ENCODE data around the gene SLCO4A1. TPM values are rescaled to one million over a fixed set of nuclear protein-coding genes. Genes with fewer than 3 reads are reported as not detected.

Gene SLCO4A1
- total RNA-seq, 1 donor from 2014 or later, result 59.2 TPM

DNA sequence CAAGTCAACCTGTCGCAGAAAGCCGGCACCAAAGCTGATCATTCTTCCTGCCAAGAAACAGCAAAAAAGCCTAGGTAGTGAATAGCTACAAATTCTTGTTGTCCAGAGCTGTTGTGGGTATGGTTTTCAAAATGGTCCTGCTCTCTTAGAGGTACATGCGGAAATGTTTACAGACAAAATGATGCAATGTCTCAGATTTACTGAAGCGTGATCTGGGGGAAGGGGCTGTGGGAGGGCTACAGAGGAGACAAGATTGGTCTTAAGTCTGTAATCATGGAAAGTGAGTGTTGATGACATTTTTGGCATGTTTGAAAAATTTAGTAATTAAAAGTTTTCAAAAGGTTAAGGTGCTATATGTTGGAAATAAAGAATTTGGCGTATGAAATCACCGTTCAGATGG lies 72.5 kb downstream of the SLCO4A1 start:
- Mint-ChIP-seq H3K4me3 (ENCODE audit: low read depth) (no peak overlapping the region), H3K27me3 (ENCODE audit: low read depth) (peaks cover 52% of the 10 kb centered on the region), H3K4me1 (ENCODE audit: low read depth) (peaks cover 18% of the 10 kb centered on the region), H3K27ac (no peak overlapping the region), H3K36me3 (ENCODE audit: low read depth) (peaks cover 3% of the 10 kb centered on the region), H3K9me3 (peaks cover 11% of the 10 kb centered on the region)
- intact Hi-C loops (cut with micrococcal nuclease), result no loop called here
- no peak for DNase-seq (ENCODE audit: low spot score)

DNA sequence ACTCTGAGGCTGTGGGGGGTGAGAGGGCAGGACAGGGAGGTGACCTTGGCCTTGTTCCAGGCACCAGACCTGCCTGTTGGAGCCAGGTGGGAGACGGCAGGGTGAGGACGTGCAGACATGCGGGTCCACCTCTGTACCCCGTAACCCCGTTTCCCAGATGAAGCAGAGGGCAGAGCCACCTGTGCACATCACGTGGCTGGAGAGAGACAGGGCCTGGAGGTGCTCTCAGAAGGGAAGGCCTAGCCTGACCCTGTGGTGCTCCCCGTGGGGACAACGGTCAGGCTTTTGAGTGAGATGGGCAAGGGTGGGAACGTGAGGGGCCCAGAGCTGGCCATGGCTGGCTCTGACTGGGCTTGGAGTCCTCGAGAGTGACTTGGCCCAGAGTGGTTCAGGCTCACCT lies 72.9 kb downstream of the SLCO4A1 start:
- peaks cover 49% of the 10 kb centered on the region for H3K27me3 Mint-ChIP-seq (ENCODE audit: low read depth)
- no peak overlapping the region for H3K27ac Mint-ChIP-seq
- peaks cover 18% of the 10 kb centered on the region for H3K4me1 Mint-ChIP-seq (ENCODE audit: low read depth)
- peaks cover 14% of the 10 kb centered on the region for H3K9me3 Mint-ChIP-seq
- H3K4me3 Mint-ChIP-seq (ENCODE audit: low read depth), result no peak overlapping the region
- H3K36me3 Mint-ChIP-seq (ENCODE audit: low read depth), result peaks cover 3% of the 10 kb centered on the region
- DNase-seq (ENCODE audit: low spot score), result no peak
- intact Hi-C loops (cut with micrococcal nuclease), result no loop called here

DNA sequence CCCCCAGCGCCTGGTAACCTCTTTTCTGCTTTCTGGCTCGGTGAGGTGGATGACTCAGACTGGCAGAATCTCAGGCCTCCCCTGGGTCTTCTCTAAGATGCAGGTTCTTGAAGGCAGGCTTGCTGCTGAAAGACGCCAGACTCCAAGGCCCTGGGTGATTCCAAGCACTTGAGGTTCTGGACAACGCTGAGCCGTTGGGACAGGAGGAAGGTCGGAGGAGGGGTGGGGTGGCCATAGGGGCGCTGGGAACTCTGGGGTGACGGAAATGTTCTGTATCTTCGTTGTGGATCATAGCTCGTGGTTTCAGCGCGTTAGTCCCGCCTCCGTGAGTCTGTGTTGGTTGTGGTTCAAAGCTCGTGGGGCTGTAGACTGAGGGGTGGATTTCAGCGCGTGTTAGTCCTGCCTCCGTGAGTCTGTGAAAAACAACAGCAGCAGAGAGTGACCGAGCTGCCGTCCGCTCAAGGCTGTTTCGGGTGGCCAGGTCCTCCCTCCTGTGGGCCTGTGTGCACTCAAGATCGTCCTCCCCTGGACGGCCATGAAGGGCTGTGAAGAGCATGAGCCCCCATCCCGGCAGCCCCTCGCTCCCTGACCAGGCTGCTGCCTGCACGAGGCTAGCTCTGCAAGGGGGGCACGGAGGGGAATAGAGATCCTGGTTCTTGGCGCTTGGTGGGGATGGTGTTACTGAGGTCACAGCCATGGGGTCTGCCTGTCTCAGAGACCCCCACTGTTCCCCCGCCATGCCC lies 74.1 kb downstream of the SLCO4A1 start:
- H3K9me3 Mint-ChIP-seq, result peaks cover 25% of the 10 kb centered on the region
- intact Hi-C loops (cut with micrococcal nuclease), result loop anchor here (1.0 kb wide), 2 partner anchors 24 to 75 kb away; no protein-coding TSS in a partner anchor
- H3K4me3 Mint-ChIP-seq (ENCODE audit: low read depth), result peak overlapping the region; percentile 6
- peak; percentile 38 for DNase-seq (ENCODE audit: low spot score)
- peak overlapping the region; percentile 51 for H3K27ac Mint-ChIP-seq
- peaks cover 4% of the 10 kb centered on the region for H3K36me3 Mint-ChIP-seq (ENCODE audit: low read depth)
- H3K4me1 Mint-ChIP-seq (ENCODE audit: low read depth), result peaks cover 18% of the 10 kb centered on the region
- H3K27me3 Mint-ChIP-seq (ENCODE audit: low read depth), result peaks cover 48% of the 10 kb centered on the region

DNA sequence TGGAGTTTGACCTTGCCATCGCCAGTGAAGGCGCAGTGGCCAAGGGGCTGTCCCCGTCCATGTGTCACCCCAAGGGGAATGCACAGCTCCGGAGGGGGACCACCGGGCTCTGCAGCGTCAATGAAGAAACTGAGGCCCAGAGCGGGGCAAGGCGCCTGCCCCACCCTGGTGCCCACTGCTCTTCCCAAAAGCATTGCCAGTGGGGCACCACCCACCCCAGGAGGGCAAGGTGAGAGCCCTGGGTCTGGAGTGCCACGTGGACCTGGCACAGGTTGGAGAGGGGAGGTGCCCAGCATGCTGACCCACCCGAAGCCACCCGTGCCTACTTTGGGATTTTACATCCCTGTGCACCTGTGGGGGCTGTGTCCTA lies 74.6 kb downstream of the SLCO4A1 start:
- Mint-ChIP-seq H3K27me3 (ENCODE audit: low read depth) (peaks cover 49% of the 10 kb centered on the region), H3K27ac (no peak overlapping the region), H3K9me3 (peaks cover 31% of the 10 kb centered on the region), H3K4me3 (ENCODE audit: low read depth) (no peak overlapping the region), H3K36me3 (ENCODE audit: low read depth) (peaks cover 6% of the 10 kb centered on the region), H3K4me1 (ENCODE audit: low read depth) (peaks cover 23% of the 10 kb centered on the region)
- intact Hi-C loops (cut with micrococcal nuclease), result loop anchor here (1.0 kb wide), 2 partner anchors 23 to 74 kb away; no protein-coding TSS in a partner anchor
- DNase-seq (ENCODE audit: low spot score), result no peak

DNA sequence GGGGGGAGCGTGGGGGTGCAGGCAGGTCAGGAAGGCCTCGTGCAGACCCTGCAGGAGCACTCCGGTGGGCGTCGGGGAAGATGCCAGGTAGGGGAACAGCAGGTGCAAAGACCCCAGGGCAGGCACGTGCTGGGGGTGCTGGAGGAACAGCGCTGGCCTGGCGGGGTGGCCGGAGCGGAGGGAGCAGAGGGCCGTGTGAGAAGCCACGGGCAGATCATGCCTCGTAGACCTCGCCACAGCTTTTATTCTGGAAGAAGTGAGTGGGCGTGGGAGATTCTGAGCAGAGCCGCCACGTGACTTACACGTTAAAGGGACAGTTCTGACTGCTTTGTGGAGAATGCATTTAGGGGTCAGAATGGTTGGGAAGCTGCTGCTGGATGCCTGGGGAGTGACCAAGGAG lies 75.6 kb downstream of the SLCO4A1 start:
- Mint-ChIP-seq H3K27ac (no peak overlapping the region), H3K36me3 (ENCODE audit: low read depth) (peaks cover 6% of the 10 kb centered on the region), H3K4me3 (ENCODE audit: low read depth) (no peak overlapping the region), H3K9me3 (peaks cover 31% of the 10 kb centered on the region), H3K27me3 (ENCODE audit: low read depth) (peaks cover 54% of the 10 kb centered on the region), H3K4me1 (ENCODE audit: low read depth) (peaks cover 26% of the 10 kb centered on the region)
- DNase-seq (ENCODE audit: low spot score), result no peak
- intact Hi-C loops (cut with micrococcal nuclease), result no loop called here

DNA sequence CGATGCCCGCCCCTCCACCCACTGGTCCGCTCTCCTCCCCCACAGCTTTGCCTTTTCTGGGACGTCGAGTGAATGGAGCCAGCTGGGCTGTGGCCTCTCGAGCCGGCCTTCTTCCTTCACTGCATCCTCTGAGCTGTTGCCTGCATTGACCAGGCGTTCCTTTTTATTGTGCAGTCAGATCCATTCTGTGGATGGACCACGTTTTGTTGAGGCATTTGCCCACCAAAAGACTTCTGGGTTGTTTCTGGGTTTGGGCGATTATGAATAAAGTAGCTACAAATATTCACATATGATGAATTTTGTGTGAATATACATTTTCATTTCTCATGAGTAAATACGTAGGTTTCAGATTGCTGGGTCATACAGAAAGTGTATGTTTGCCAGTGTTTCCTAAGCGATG lies 76.2 kb downstream of the SLCO4A1 start:
- H3K27ac Mint-ChIP-seq, result no peak overlapping the region
- peaks cover 31% of the 10 kb centered on the region for H3K9me3 Mint-ChIP-seq
- H3K27me3 Mint-ChIP-seq (ENCODE audit: low read depth), result peaks cover 49% of the 10 kb centered on the region
- peaks cover 6% of the 10 kb centered on the region for H3K36me3 Mint-ChIP-seq (ENCODE audit: low read depth)
- intact Hi-C loops (cut with micrococcal nuclease), result no loop called here
- H3K4me1 Mint-ChIP-seq (ENCODE audit: low read depth), result peaks cover 26% of the 10 kb centered on the region
- no peak for DNase-seq (ENCODE audit: low spot score)
- no peak overlapping the region for H3K4me3 Mint-ChIP-seq (ENCODE audit: low read depth)

DNA sequence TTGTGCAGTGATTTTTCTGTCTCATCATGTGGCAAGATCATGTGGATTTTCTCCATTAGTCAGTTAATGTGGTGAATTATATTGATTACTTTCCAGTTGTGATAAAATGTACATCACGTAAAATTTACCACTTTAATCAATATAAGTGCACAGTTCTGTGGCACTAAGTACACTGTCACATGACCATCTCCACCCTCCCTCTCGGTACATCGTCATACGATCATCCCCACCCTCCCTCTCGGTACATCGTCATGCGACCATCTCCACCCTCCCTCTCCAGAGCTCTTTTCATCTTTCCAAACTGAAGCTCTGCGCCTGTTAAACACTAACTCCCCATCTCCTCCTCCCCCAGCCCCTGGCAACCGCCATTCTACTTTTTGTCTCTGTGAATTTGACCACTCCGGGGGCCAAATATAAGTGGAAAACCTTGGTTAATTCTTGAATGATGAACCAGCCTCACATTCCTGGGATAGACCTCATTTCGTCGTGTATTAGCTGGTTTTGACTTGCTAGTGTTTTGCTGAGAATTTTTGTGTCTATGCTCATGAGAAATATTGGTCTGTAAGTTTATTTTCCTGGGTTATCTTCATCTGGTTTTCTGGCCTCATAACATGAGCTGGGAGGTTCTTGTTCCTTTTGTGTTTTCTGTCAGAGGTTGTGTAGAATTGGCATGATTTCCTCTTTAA lies 77.1 kb downstream of the SLCO4A1 start:
- Mint-ChIP-seq H3K27ac (no peak overlapping the region), H3K4me1 (ENCODE audit: low read depth) (peaks cover 22% of the 10 kb centered on the region), H3K27me3 (ENCODE audit: low read depth) (peaks cover 44% of the 10 kb centered on the region), H3K9me3 (peaks cover 31% of the 10 kb centered on the region), H3K4me3 (ENCODE audit: low read depth) (no peak overlapping the region), H3K36me3 (ENCODE audit: low read depth) (peaks cover 6% of the 10 kb centered on the region)
- intact Hi-C loops (cut with micrococcal nuclease), result no loop called here
- DNase-seq (ENCODE audit: low spot score), result no peak

Other genes starting within 250 kb of the SLCO4A1 start
- 12.5 and 12.6 TPM in 2 replicates for gene CABLES2, start 235.2 kb upstream of the SLCO4A1 start, total RNA-seq
- gene RBBP8NL, start 215.0 kb upstream of the SLCO4A1 start, total RNA-seq, result not detected in 2 replicates
- not detected in 2 replicates for gene GATA5, start 166.5 kb upstream of the SLCO4A1 start, total RNA-seq
- not detected in 2 replicates for gene NTSR1, start 66.3 kb downstream of the SLCO4A1 start, total RNA-seq
- 17.9 and 18.2 TPM in 2 replicates for gene MRGBP, start 154.0 kb downstream of the SLCO4A1 start, total RNA-seq
- 54.3 and 55.7 TPM in 2 replicates for gene OGFR, start 162.3 kb downstream of the SLCO4A1 start, total RNA-seq
- 0.27 and 0.32 TPM in 2 replicates for gene COL9A3, start 174.5 kb downstream of the SLCO4A1 start, total RNA-seq
- 5.7 and 7.1 TPM in 2 replicates for gene TCFL5, start 219.3 kb downstream of the SLCO4A1 start, total RNA-seq